ENCODE data around the gene TMEM38A.
A peak's percentile ranks its signal among the peaks of the same experiment; 100 is the strongest.

TMEM38A gene, protein sequence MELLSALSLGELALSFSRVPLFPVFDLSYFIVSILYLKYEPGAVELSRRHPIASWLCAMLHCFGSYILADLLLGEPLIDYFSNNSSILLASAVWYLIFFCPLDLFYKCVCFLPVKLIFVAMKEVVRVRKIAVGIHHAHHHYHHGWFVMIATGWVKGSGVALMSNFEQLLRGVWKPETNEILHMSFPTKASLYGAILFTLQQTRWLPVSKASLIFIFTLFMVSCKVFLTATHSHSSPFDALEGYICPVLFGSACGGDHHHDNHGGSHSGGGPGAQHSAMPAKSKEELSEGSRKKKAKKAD

GRCh38 chr19:16660763-16661479 is at the start of gene TMEM38A:
Gene TMEM38A (plus strand): TSS chr19:16661139. CDS start chr19:16661218, 79 bp downstream.
- DNase-seq (ENCODE audit: low read depth, low spot score), result no peak

DNA sequence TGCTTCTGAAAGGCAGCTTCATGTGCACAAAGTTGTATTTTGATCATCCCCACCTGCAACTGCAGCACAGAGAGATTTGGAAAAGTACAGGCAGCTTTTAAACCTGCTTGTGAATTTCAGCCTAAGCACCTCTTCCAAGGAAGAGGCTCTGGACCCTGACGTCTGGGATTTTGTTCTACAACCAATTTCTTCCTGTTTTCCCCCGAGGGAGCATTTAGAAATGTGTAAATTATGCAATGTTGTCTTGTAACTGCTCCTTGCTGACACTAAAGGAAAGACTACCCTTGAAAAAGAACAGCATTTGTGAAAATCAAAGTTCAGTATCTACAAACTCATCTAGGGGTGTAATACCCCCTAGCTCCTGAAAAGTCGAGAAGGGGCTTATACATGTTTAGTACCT is 48.3 kb upstream of the TMEM38A start:
- DNase-seq (ENCODE audit: low read depth, low spot score), result no peak

GRCh38 chr19:16613841-16614240 is 47.1 kb upstream of the TMEM38A start:
- DNase-seq (ENCODE audit: low read depth, low spot score), result no peak

- DNase-seq (ENCODE audit: low read depth, low spot score), result no peak
Measured at GRCh38 chr19:16614941-16615340, 46.0 kb upstream of the TMEM38A start.

GRCh38 chr19:16615808-16616207 is 45.1 kb upstream of the TMEM38A start:
- DNase-seq (ENCODE audit: low read depth, low spot score), result no peak

DNA sequence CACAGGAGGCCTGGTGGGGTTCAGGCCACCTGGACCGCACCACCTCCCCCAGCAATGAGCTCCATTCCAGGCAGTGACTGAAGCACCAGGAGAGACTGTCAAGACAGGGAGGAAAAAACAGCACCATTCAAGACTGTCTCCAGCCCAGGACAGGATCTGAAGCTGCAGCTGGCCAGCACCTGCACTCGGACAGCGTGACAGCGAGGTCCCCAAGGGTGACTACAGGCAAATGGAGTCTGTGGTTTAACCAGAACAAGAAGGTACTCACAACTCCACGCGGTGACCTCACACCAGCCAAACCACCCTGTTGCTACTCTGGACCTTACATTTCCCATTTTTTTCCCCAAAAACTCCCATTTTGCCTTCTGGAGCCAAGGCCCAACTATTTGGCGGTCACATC is 42.7 kb upstream of the TMEM38A start:
- no peak for DNase-seq (ENCODE audit: low read depth, low spot score)

DNA sequence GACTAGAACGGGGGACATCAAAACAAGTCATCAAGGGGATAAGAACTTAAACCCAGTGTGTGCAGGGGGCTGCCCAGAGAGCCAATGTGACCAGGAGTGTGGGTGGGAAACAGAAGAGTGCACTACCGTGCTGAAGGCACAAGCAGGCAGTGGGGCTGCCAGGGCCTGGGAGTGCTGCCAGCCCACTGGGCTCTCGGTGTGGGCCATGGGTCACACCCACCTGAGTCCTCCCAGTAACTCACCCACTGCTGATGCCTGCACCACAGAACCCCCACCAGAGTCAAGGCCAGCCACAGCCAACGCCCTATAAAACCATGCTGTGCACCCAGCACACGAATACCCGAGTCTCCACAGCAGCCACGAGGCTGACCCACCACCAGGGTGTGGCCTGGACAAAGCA is 41.5 kb upstream of the TMEM38A start:
- DNase-seq (ENCODE audit: low read depth, low spot score), result no peak

DNA sequence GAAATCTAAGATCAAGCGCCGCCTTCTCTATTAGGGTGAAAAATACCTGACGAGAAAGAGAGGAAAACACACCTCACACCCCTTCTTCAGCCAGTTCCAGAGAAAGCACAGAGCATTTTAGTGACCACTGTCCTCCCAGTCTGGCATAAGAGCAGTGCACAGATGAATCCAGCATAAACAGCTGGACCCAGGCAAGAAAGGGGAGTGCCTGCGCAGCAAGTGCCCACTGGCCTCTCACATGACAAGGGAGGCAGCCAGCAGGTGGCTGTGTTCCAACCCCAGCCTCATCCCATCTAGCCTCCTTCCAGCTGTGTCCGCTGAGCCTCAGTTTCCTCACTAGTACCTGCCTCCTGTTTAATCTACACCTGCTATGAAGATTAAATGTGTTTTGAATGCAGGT is 40.9 kb upstream of the TMEM38A start:
- DNase-seq (ENCODE audit: low read depth, low spot score), result no peak

DNA sequence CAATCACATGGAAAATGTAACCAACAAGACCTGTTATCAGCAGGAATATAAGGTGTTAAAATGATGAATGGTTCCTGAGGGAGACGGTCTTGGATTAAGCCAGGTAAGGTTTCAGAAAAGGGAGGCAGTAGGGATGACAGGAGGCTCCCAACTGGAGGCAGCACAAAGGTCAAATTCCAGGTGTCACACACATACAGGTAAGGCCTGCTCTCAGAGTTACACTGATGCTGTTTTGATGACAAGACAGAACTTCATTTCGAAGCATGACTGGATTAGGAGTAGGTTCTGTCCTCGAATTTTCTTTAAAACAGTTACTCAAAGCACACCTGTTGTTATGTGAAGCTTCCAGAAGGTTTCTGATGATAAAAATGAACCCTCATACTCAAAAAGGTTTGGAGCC is 40.4 kb upstream of the TMEM38A start:
- DNase-seq (ENCODE audit: low read depth, low spot score), result no peak

DNA sequence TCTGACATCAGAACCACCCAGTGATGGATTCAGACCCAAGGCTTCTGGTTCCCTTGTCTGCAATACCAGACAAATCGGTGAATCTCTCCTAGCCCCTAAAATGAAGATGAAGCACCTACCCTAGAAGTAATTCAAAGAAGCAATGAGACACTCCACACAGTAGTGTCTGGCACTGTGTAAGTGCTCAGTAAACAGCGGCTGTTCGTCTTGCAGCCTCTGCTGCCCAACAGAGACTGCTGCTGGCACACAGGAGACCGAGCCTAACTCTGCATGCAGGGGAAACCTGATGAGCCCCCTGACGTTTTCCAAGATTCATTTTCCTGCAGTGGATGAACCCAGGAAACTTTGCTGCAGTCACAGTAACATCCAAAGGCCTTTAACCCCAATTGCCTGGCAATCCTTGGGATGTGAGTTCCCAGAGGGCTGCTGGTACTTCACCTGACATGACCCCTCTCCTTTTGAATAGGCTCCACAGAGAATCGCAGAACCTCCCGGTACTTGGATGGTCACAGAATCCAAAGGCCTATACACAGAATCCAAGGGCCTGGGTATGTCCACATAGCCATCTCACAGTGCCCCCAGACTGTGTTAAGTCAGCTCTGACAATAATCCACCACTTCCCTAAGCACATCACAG is 39.7 kb upstream of the TMEM38A start:
- no peak for DNase-seq (ENCODE audit: low read depth, low spot score)

DNA sequence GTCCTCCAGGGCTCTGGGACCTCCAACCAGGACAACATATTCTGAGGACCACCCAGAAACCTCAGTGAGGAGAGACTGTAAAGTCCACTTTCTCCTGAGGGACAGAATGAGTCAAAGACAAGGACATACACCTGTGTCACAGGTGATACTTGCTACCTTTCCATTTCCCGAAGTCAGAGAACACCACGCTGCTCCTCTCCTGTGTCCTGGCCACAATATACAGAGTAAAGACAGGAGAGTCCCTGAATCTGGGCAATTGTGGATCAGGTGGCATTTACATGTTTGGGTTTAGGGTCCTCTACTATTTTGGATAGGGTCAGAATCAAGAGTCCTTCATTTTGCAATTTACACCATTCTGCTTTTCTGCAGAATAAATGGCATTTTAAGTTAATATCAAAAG is 37.9 kb upstream of the TMEM38A start:
- no peak for DNase-seq (ENCODE audit: low read depth, low spot score)

GRCh38 chr19:16623576-16623975 is 37.4 kb upstream of the TMEM38A start:
- DNase-seq (ENCODE audit: low read depth, low spot score), result no peak

GRCh38 chr19:16624236-16624635 is 36.7 kb upstream of the TMEM38A start:
- no peak for DNase-seq (ENCODE audit: low read depth, low spot score)

- no peak for DNase-seq (ENCODE audit: low read depth, low spot score)
Measured at GRCh38 chr19:16625163-16625958, 35.6 kb upstream of the TMEM38A start.

DNA sequence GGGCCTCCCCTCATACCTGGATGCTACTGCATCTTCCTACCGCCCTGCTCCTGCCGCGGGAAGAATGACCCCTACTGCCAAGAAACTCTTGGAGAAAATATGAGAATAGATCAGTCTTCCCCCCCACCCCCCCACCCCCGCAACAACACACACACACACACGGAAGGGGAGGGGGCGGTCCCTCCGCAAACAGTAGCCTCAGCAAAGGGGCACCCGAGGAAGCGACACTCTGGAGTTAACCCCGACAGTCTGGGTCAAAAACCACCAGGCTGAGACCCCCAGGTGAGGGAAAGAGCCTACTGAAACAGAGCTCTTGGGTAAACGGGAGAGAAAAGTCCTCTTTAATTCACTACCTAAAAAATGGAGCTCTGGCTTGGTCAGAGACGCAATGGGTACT is 34.1 kb upstream of the TMEM38A start:
- DNase-seq (ENCODE audit: low read depth, low spot score), result no peak

GRCh38 chr19:16627193-16627927 is 33.6 kb upstream of the TMEM38A start:
- DNase-seq (ENCODE audit: low read depth, low spot score), result no peak

GRCh38 chr19:16627928-16628182 is 33.1 kb upstream of the TMEM38A start:
- no peak for DNase-seq (ENCODE audit: low read depth, low spot score)

GRCh38 chr19:16628183-16628983 is 32.6 kb upstream of the TMEM38A start, which contains the start of gene MED26:
Gene MED26 (minus strand): TSS chr19:16628204. CDS start chr19:16627943, 261 bp downstream.
- DNase-seq (ENCODE audit: low read depth, low spot score), result peak; percentile 87

DNA sequence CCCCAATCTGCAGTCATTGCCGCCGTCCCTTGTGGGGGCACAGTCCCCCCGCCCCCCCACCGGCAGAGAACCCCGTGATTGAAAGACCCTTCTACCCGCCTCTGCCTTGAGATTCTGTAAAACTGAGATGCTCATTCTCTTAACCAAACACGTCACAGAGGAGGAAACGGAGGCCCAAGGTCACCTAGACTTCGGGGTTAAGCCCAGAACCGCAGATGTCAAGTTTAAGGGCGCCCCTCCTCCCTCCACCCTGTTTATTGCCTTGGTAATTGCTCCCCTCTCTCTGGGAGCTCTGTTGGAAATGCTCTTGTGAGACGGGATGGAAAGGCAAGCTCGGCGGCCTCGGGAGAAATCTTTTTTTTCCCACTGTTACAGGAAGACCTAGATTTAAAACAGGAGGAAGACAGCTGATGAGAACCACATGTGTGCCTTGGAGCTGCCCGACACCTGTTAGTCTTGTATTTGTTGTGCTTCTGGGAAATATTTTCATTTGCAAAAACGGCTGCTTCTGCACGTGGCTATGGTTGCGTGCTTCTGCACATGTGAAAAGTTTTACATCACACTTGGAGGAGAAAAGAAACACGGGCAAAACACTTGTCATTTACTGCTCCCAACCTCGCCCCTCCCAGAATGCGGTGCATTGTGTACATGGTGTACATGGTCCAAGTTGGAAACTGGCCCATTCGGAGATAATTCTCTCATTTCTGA is 31.8 kb upstream of the TMEM38A start:
- DNase-seq (ENCODE audit: low read depth, low spot score), result no peak

DNA sequence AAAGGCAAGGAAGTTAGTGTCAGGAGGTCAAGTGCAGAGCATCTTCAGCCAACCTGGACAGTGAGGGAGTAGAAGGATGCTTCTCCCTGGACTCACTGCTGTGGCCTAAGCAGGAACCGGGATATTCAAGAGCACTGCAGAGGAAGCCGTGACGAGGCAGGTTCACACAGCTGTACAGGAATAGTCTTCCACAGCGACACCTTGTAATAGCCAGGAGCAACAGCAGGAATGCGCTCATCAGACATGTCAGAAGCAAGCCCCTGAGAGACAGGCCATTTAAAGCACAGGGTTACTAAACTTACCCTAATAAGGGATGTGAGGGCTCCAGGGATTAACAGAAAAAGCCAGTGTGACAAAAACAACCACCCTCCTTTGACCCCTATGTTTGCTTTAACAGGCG is 29.5 kb upstream of the TMEM38A start:
- no peak for DNase-seq (ENCODE audit: low read depth, low spot score)

Measured in smooth muscle cell of the brain vasculature (primary cell).